HEK293 (cell line): ENCODE data around the gene SP5.
A peak's percentile ranks its signal among the peaks of the same experiment; 100 is the strongest.

Experiments used
- OSR2 ChIP-seq: fragments of 450-650 bp; formaldehyde crosslinking; IDR thresholded peaks from 2 replicates; pipeline ENCODE4 v1.5.1; 2016; ENCODE audit warnings: missing biosample characterization, missing genetic modification characterization
- ZBTB8A ChIP-seq: fragments of 450-650 bp; formaldehyde crosslinking; IDR thresholded peaks from 2 replicates; pipeline ENCODE4 v1.5.1; 2016; ENCODE audit warnings: missing biosample characterization, missing genetic modification characterization
- ZNF114 ChIP-seq: fragments of 450-650 bp; formaldehyde crosslinking; IDR thresholded peaks from 2 replicates; pipeline ENCODE4 v1.5.0; 2017; ENCODE audit warnings: missing biosample characterization, missing genetic modification characterization
- ZNF155 ChIP-seq: fragments of 450-650 bp; formaldehyde crosslinking; IDR thresholded peaks from 2 replicates; pipeline ENCODE4 v1.5.1; 2016; ENCODE audit warnings: missing biosample characterization, missing genetic modification characterization
- ZNF391 ChIP-seq: fragments of 450-650 bp; formaldehyde crosslinking; IDR thresholded peaks from 2 replicates; pipeline ENCODE4 v1.5.1; 2016; ENCODE audit warnings: low read depth, missing biosample characterization, missing genetic modification characterization, borderline replicate concordance
- ZNF549 ChIP-seq: fragments of 450-650 bp; IDR thresholded peaks from 2 replicates; pipeline ENCODE4 v1.5.1; 2018; ENCODE audit warnings: missing biosample characterization, missing genetic modification characterization, mild to moderate bottlenecking, inconsistent platforms, moderate library complexity
- ZNF701 ChIP-seq: fragments of 450-650 bp; formaldehyde crosslinking; IDR thresholded peaks from 2 replicates; pipeline ENCODE4 v1.5.1; 2016; ENCODE audit warnings: missing biosample characterization, missing genetic modification characterization
- ZNF792 ChIP-seq: fragments of 450-650 bp; formaldehyde crosslinking; IDR thresholded peaks from 2 replicates; pipeline ENCODE4 v1.5.1; 2016; ENCODE audit warnings: missing biosample characterization, missing genetic modification characterization
- TF ChIP-seq, protein P1 (sequence below): fragments of 450-650 bp; formaldehyde crosslinking; IDR thresholded peaks from 2 replicates; pipeline ENCODE4 v1.5.1; 2016; ENCODE audit warnings: missing biosample characterization, missing genetic modification characterization
- TF ChIP-seq, protein P2 (sequence below): fragments of 450-650 bp; formaldehyde crosslinking; IDR thresholded peaks from 2 replicates; pipeline ENCODE4 v1.5.1; 2016; ENCODE audit warnings: missing biosample characterization, missing genetic modification characterization
- TF ChIP-seq, protein P3 (sequence below): fragments of 450-650 bp; formaldehyde crosslinking; IDR thresholded peaks from 2 replicates; pipeline ENCODE4 v1.5.1; 2016; ENCODE audit warnings: missing biosample characterization, missing genetic modification characterization, borderline replicate concordance

- TF ChIP-seq ZNF391 (tag by site-specific recombination) (peak; percentile 32; the same call in 1 of the 2 replicates), ZNF701 (tag by site-specific recombination) (no peak), ZNF114 (tag by site-specific recombination) (no peak), ZNF155 (tag by site-specific recombination) (no peak), OSR2 (tag by site-specific recombination) (no peak), ZBTB8A (tag by site-specific recombination) (no peak), ZNF792 (tag by site-specific recombination) (no peak), ZNF549 (no peak)
- TF ChIP-seq, protein P1, sequence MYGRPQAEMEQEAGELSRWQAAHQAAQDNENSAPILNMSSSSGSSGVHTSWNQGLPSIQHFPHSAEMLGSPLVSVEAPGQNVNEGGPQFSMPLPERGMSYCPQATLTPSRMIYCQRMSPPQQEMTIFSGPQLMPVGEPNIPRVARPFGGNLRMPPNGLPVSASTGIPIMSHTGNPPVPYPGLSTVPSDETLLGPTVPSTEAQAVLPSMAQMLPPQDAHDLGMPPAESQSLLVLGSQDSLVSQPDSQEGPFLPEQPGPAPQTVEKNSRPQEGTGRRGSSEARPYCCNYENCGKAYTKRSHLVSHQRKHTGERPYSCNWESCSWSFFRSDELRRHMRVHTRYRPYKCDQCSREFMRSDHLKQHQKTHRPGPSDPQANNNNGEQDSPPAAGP, result 0 out of 2 replicates have a peak, but pooled peaks have one; percentile 28
- TF ChIP-seq, protein P2, sequence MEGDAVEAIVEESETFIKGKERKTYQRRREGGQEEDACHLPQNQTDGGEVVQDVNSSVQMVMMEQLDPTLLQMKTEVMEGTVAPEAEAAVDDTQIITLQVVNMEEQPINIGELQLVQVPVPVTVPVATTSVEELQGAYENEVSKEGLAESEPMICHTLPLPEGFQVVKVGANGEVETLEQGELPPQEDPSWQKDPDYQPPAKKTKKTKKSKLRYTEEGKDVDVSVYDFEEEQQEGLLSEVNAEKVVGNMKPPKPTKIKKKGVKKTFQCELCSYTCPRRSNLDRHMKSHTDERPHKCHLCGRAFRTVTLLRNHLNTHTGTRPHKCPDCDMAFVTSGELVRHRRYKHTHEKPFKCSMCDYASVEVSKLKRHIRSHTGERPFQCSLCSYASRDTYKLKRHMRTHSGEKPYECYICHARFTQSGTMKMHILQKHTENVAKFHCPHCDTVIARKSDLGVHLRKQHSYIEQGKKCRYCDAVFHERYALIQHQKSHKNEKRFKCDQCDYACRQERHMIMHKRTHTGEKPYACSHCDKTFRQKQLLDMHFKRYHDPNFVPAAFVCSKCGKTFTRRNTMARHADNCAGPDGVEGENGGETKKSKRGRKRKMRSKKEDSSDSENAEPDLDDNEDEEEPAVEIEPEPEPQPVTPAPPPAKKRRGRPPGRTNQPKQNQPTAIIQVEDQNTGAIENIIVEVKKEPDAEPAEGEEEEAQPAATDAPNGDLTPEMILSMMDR (tag by site-specific recombination), result no peak
- TF ChIP-seq, protein P3, sequence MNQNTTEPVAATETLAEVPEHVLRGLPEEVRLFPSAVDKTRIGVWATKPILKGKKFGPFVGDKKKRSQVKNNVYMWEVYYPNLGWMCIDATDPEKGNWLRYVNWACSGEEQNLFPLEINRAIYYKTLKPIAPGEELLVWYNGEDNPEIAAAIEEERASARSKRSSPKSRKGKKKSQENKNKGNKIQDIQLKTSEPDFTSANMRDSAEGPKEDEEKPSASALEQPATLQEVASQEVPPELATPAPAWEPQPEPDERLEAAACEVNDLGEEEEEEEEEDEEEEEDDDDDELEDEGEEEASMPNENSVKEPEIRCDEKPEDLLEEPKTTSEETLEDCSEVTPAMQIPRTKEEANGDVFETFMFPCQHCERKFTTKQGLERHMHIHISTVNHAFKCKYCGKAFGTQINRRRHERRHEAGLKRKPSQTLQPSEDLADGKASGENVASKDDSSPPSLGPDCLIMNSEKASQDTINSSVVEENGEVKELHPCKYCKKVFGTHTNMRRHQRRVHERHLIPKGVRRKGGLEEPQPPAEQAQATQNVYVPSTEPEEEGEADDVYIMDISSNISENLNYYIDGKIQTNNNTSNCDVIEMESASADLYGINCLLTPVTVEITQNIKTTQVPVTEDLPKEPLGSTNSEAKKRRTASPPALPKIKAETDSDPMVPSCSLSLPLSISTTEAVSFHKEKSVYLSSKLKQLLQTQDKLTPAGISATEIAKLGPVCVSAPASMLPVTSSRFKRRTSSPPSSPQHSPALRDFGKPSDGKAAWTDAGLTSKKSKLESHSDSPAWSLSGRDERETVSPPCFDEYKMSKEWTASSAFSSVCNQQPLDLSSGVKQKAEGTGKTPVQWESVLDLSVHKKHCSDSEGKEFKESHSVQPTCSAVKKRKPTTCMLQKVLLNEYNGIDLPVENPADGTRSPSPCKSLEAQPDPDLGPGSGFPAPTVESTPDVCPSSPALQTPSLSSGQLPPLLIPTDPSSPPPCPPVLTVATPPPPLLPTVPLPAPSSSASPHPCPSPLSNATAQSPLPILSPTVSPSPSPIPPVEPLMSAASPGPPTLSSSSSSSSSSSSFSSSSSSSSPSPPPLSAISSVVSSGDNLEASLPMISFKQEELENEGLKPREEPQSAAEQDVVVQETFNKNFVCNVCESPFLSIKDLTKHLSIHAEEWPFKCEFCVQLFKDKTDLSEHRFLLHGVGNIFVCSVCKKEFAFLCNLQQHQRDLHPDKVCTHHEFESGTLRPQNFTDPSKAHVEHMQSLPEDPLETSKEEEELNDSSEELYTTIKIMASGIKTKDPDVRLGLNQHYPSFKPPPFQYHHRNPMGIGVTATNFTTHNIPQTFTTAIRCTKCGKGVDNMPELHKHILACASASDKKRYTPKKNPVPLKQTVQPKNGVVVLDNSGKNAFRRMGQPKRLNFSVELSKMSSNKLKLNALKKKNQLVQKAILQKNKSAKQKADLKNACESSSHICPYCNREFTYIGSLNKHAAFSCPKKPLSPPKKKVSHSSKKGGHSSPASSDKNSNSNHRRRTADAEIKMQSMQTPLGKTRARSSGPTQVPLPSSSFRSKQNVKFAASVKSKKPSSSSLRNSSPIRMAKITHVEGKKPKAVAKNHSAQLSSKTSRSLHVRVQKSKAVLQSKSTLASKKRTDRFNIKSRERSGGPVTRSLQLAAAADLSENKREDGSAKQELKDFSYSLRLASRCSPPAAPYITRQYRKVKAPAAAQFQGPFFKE (tag by site-specific recombination), result no peak
Observed at GRCh38 chr2:170714381-170715061, 616 bp upstream of the SP5 start.
